ENCODE results near the gene FCMR. TPM values are rescaled to one million over a fixed set of nuclear protein-coding genes. Genes with fewer than 3 reads are reported as not detected.

FCMR gene
- total RNA-seq, 4 donors from 2014 or later = 1.2 to 5.2 (median 3.0) TPM

- intact Hi-C loops (cut with DNase I) = no loop called here
- Histone ChIP-seq H3K4me1 (no peaks in the 10 kb centered on the region), H3K27me3 (no peaks in the 10 kb centered on the region), H3K4me3 (replicated peaks in 1 of 3) (no peak within 1 kb of the TSS), H3K27ac (no peak within 1 kb of the TSS), H3K9me3 (no peaks in the 10 kb centered on the region), H3K36me3 (no peaks in the 10 kb centered on the region)
- peak; percentile 40 to 54 for DNase-seq
- no peak for TF ChIP-seq POLR2A (IDR thresholded peaks at IDR 0.05)
- TF ChIP-seq CTCF (IDR thresholded peaks at IDR 0.05) = no peak
- 47% methylated on average over 7 of the region's 7 CpGs for WGBS, 2 donors
Observed at GRCh38 chr1:206946261-206946660, 24.5 kb upstream of the FCMR start, which contains the start of gene PIGR. TSS of gene PIGR (minus strand) at chr1:206946466. CDS start at chr1:206940531, 5,935 bp downstream.

DNA sequence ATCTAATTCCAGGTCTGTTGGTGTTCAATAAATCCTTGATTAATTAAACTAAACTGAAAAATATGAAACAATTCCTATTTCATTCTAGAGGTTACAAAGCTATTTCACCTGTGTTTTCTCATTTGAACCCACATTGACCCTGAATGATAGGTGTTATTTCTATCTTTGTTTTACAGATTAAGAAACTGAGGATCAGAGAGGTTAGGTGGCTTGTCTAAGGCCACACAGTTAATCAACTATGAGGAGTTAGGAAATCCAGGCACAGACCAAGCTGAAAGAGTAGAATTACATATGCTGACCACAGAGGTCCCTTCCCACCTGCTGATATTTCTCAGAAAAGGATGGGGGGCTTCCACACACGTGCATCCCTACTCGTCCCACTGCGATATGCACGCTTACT, 24.0 kb upstream of the FCMR start:
- no peak for DNase-seq
- intact Hi-C loops (cut with DNase I) = no loop called here
- no peak overlapping the region for H3K27ac ChIP-seq
- no peak overlapping the region for H3K4me3 ChIP-seq (replicated peaks in 1 of 3)
- no peaks in the 10 kb centered on the region for H3K27me3 ChIP-seq
- H3K36me3 ChIP-seq = no peaks in the 10 kb centered on the region
- TF ChIP-seq POLR2A (IDR thresholded peaks at IDR 0.05) = no peak
- TF ChIP-seq CTCF (IDR thresholded peaks at IDR 0.05) = no peak
- 87 to 90% methylated on average over 4 of the region's 4 CpGs for WGBS, 2 donors
- H3K9me3 ChIP-seq = no peaks in the 10 kb centered on the region
- no peaks in the 10 kb centered on the region for H3K4me1 ChIP-seq

- H3K9me3 ChIP-seq = no peaks in the 10 kb centered on the region
- no peak overlapping the region for H3K4me3 ChIP-seq (replicated peaks in 1 of 3)
- no peak overlapping the region for H3K27ac ChIP-seq
- H3K36me3 ChIP-seq = no peaks in the 10 kb centered on the region
- H3K27me3 ChIP-seq = no peaks in the 10 kb centered on the region
- intact Hi-C loops (cut with DNase I) = no loop called here
- no peaks in the 10 kb centered on the region for H3K4me1 ChIP-seq
- WGBS, 2 donors = 74% methylated on average over 5 of the region's 5 CpGs
- DNase-seq = no peak
- TF ChIP-seq CTCF (IDR thresholded peaks at IDR 0.05) = no peak
- no peak for TF ChIP-seq POLR2A (IDR thresholded peaks at IDR 0.05)
Observed at GRCh38 chr1:206944703-206945102, 23.0 kb upstream of the FCMR start.

- 58 to 69% methylated on average over 6 of the region's 6 CpGs for WGBS, 2 donors
- no peak for DNase-seq
- H3K27me3 ChIP-seq = no peaks in the 10 kb centered on the region
- no peaks in the 10 kb centered on the region for H3K9me3 ChIP-seq
- intact Hi-C loops (cut with DNase I) = no loop called here
- H3K4me3 ChIP-seq (replicated peaks in 1 of 3) = no peak overlapping the region
- TF ChIP-seq CTCF (IDR thresholded peaks at IDR 0.05) = no peak
- TF ChIP-seq POLR2A (IDR thresholded peaks at IDR 0.05) = no peak
- H3K27ac ChIP-seq = no peak overlapping the region
- H3K4me1 ChIP-seq = no peaks in the 10 kb centered on the region
- no peaks in the 10 kb centered on the region for H3K36me3 ChIP-seq
Observed at GRCh38 chr1:206941766-206942418, 20.2 kb upstream of the FCMR start.

DNA sequence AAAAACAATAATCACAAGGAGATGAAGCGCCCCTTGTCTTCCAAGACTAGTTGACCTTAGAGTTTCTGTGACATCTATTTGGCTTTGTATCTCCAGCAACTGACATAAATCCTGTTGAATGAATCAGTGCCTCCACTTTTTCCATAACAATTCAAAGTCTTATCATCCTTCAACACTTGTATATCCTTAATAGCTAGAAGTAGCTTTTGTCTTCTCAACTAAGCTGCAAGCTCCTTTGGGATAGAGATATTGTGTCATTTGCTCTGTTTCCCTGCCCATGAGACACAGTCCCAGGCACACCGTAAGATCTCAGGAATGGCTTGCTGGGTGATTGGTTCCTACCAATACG, 18.8 kb upstream of the FCMR start:
- Histone ChIP-seq H3K27me3 (no peaks in the 10 kb centered on the region), H3K4me1 (no peaks in the 10 kb centered on the region), H3K9me3 (no peaks in the 10 kb centered on the region), H3K36me3 (no peaks in the 10 kb centered on the region), H3K4me3 (replicated peaks in 1 of 3) (no peak overlapping the region), H3K27ac (no peak overlapping the region)
- intact Hi-C loops (cut with DNase I) = no loop called here
- WGBS, 2 donors = 86 to 90% methylated on average over 3 of the region's 3 CpGs
- TF ChIP-seq CTCF (IDR thresholded peaks at IDR 0.05) = no peak
- no peak for TF ChIP-seq POLR2A (IDR thresholded peaks at IDR 0.05)
- DNase-seq = no peak

Measured in thyroid gland (tissue), 4 donors.